ENCODE data around the gene MYOZ2. TPM values are rescaled to one million over a fixed set of nuclear protein-coding genes. Genes with fewer than 3 reads are reported as not detected.

MYOZ2 gene
- total RNA-seq, 4 donors from 2014 or later = 0.50 to 2.1 (median 0.61) TPM

DNA sequence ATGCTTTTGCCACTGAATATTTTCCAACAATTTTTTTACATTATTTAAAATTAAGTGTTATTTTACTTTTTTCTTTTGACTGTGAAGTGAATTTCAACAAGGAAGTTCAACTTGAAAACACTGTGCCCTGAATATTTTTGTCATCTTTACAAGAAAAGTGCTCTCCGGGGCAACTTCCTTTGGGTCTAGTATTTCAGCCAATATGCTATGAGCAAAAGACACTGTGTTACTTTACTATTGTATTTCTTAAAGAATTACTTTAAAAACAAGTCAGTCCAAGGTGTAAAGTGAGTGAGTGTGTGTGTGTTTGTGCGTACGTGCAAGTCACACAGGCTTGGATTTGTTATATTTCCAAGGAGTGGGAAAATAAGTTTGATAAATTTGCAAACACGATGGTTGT is 69.3 kb downstream of the MYOZ2 start:
- no peak for DNase-seq (ENCODE audit: extremely low spot score)
- 68% methylated on average over 4 of the region's 4 CpGs for WGBS
- H3K9me3 ChIP-seq = no peaks in the 10 kb centered on the region
- intact Hi-C loops (cut with DNase I) = no loop called here
- H3K27me3 ChIP-seq = no peaks in the 10 kb centered on the region
- H3K36me3 ChIP-seq = no peaks in the 10 kb centered on the region
- TF ChIP-seq POLR2AphosphoS5 (IDR thresholded peaks at IDR 0.05) (no peak), POLR2A (IDR thresholded peaks at IDR 0.05; ENCODE audit: low read depth) (no peak), EP300 (IDR thresholded peaks at IDR 0.05) (no peak)
- TF ChIP-seq, protein P1, sequence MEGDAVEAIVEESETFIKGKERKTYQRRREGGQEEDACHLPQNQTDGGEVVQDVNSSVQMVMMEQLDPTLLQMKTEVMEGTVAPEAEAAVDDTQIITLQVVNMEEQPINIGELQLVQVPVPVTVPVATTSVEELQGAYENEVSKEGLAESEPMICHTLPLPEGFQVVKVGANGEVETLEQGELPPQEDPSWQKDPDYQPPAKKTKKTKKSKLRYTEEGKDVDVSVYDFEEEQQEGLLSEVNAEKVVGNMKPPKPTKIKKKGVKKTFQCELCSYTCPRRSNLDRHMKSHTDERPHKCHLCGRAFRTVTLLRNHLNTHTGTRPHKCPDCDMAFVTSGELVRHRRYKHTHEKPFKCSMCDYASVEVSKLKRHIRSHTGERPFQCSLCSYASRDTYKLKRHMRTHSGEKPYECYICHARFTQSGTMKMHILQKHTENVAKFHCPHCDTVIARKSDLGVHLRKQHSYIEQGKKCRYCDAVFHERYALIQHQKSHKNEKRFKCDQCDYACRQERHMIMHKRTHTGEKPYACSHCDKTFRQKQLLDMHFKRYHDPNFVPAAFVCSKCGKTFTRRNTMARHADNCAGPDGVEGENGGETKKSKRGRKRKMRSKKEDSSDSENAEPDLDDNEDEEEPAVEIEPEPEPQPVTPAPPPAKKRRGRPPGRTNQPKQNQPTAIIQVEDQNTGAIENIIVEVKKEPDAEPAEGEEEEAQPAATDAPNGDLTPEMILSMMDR (IDR thresholded peaks at IDR 0.05) = no peak
- peaks cover 31 to 40% (median 34%) of the 10 kb centered on the region in 4 donors for H3K4me1 ChIP-seq
- no peak overlapping the region for H3K4me3 ChIP-seq
- peak overlapping the region; percentile 44 to 63 (median 54) for H3K27ac ChIP-seq (replicated peaks in 1 of 4)

DNA sequence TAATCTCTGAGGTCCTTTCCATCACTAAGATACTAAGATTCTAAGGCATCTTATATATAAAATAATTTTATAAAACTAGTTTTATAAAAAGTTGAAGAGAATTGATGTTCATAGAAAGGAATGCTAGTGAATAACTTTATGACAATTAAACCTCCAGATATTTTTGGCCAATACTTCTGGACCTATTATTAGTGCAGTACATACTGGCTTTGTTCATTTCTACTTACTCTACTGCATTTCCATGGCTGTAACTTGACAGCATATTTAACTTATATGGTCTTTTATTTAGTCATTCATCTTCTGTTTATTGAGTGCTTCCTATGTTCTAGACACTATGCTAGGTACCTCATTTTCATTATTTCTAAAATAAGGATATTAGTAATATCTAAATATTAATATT is 70.1 kb downstream of the MYOZ2 start:
- no peaks in the 10 kb centered on the region for H3K27me3 ChIP-seq
- no peak for DNase-seq (ENCODE audit: extremely low spot score)
- TF ChIP-seq POLR2AphosphoS5 (IDR thresholded peaks at IDR 0.05) = no peak
- TF ChIP-seq POLR2A (IDR thresholded peaks at IDR 0.05; ENCODE audit: low read depth) = no peak
- TF ChIP-seq, protein P1 (IDR thresholded peaks at IDR 0.05) = no peak
- TF ChIP-seq EP300 (IDR thresholded peaks at IDR 0.05) = no peak
- H3K4me1 ChIP-seq = peaks cover 31 to 40% (median 34%) of the 10 kb centered on the region in 4 donors
- H3K27ac ChIP-seq (replicated peaks in 1 of 4) = peak overlapping the region; percentile 44 to 63 (median 54)
- intact Hi-C loops (cut with DNase I) = no loop called here
- no peaks in the 10 kb centered on the region for H3K36me3 ChIP-seq
- no peaks in the 10 kb centered on the region for H3K9me3 ChIP-seq
- no peak overlapping the region for H3K4me3 ChIP-seq

DNA sequence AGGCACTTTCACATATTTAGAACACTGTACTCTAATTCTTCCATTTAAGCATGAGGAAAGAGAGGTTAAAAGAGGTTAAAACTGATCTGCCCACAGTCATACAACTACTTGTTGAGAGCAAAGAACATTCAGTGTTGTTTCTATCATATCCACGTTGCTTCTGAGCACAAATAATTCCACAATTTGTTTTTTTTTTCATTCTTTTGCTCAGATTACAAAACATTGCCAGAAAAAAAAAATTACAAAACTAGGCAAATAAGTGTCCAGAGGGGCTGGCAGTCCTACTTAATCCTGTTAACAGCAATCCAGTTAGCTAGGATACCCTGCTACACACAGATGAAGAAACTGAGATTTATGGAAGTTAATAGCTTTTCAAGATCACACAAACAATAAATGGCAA is 70.5 kb downstream of the MYOZ2 start:
- DNase-seq (ENCODE audit: extremely low spot score) = no peak
- intact Hi-C loops (cut with DNase I) = no loop called here
- 41% methylated on average over 1 of the region's 1 CpG for WGBS
- H3K27me3 ChIP-seq = no peaks in the 10 kb centered on the region
- TF ChIP-seq POLR2AphosphoS5 (IDR thresholded peaks at IDR 0.05) = no peak
- TF ChIP-seq EP300 (IDR thresholded peaks at IDR 0.05) = no peak
- TF ChIP-seq POLR2A (IDR thresholded peaks at IDR 0.05; ENCODE audit: low read depth) = no peak
- TF ChIP-seq, protein P1 (IDR thresholded peaks at IDR 0.05) = no peak
- peak overlapping the region; percentile 44 to 63 (median 54) for H3K27ac ChIP-seq (replicated peaks in 1 of 4)
- no peaks in the 10 kb centered on the region for H3K36me3 ChIP-seq
- no peaks in the 10 kb centered on the region for H3K9me3 ChIP-seq
- H3K4me3 ChIP-seq = no peak overlapping the region
- peaks cover 32 to 40% (median 37%) of the 10 kb centered on the region in 4 donors for H3K4me1 ChIP-seq

DNA sequence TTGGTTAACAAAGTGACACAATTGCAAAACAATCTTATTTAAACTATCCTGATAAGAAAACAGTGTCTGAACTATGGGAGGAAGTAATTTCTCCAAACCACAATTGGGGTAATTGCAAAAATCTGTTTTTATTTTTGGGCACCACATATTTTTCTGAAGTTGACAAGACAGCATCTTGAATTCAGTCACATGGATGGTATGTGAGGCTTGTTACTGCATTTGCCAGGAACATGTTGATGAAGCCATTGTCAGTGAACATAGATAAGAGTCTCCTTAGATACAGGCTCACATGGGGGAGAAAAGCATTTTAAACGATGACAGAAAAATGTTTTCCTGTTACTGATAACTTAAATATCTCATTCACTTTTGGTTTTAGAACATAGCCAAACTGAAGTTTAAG is 71.4 kb downstream of the MYOZ2 start:
- Histone ChIP-seq H3K27me3 (no peaks in the 10 kb centered on the region), H3K36me3 (no peaks in the 10 kb centered on the region), H3K4me1 (peaks cover 36 to 45% (median 39%) of the 10 kb centered on the region in 4 donors), H3K27ac (replicated peaks in 1 of 4) (peak overlapping the region; percentile 44 to 63 (median 54)), H3K9me3 (no peaks in the 10 kb centered on the region), H3K4me3 (no peak overlapping the region)
- 44% methylated on average over 1 of the region's 1 CpG for WGBS
- intact Hi-C loops (cut with DNase I) = no loop called here
- TF ChIP-seq POLR2AphosphoS5 (IDR thresholded peaks at IDR 0.05) = no peak
- TF ChIP-seq POLR2A (IDR thresholded peaks at IDR 0.05; ENCODE audit: low read depth) = no peak
- TF ChIP-seq EP300 (IDR thresholded peaks at IDR 0.05) = no peak
- TF ChIP-seq, protein P1 (IDR thresholded peaks at IDR 0.05) = no peak
- DNase-seq (ENCODE audit: extremely low spot score) = no peak

DNA sequence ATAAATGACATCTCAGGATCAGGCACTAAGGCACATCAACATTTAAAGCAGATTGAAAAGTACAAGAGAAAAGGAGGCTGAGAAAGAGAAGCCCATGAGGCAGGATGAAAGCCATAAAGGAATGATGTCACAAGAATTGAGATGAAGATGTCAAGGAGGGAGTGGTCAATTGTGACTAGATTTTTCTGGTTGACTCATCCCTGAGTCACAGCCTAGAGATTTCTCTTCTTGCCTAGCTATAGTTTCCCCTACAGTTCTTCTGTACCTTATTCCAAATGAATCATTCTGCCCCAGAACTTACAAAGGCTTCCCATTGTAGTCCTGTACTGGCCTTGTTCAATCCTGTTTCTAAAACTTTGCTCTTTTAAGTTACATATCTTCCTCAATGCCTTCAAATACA is 73.4 kb downstream of the MYOZ2 start:
- Histone ChIP-seq H3K4me3 (no peak overlapping the region), H3K9me3 (no peaks in the 10 kb centered on the region), H3K4me1 (peaks cover 35 to 43% (median 37%) of the 10 kb centered on the region in 4 donors), H3K27ac (replicated peaks in 1 of 4) (peak overlapping the region; percentile 7 to 35 (median 26)), H3K27me3 (no peaks in the 10 kb centered on the region), H3K36me3 (no peaks in the 10 kb centered on the region)
- TF ChIP-seq POLR2AphosphoS5 (IDR thresholded peaks at IDR 0.05) (peak in 1 of 2 donors; percentile 65), EP300 (IDR thresholded peaks at IDR 0.05) (no peak)
- DNase-seq (ENCODE audit: extremely low spot score) = no peak
- intact Hi-C loops (cut with DNase I) = no loop called here

Data from esophagus muscularis mucosa (tissue), 4 donors.